HEK293 (cell line): ENCODE data around the gene PHKA2.
A peak's percentile ranks its signal among the peaks of the same experiment; 100 is the strongest.

Experiments
- GLIS1 ChIP-seq: fragments of 450-650 bp; formaldehyde crosslinking; IDR thresholded peaks from 2 replicates; pipeline ENCODE4 v1.5.1; 2016; ENCODE audit warnings: missing biosample characterization, missing genetic modification characterization
- IKZF3 ChIP-seq: fragments of 450-650 bp; IDR thresholded peaks from 2 replicates; pipeline ENCODE4 v1.5.0; 2018; ENCODE audit warnings: missing biosample characterization, mild to moderate bottlenecking, missing genetic modification characterization, moderate library complexity
- KLF10 ChIP-seq: fragments of 450-650 bp; IDR thresholded peaks from 2 replicates; pipeline ENCODE4 v1.5.1; 2018; ENCODE audit warnings: missing biosample characterization, mild to moderate bottlenecking, missing genetic modification characterization
- OVOL3 ChIP-seq: fragments of 450-650 bp; formaldehyde crosslinking; IDR thresholded peaks from 2 replicates; pipeline ENCODE4 v1.5.1; 2016; ENCODE audit warnings: missing biosample characterization, missing genetic modification characterization
- PRDM10 ChIP-seq: fragments of 450-650 bp; formaldehyde crosslinking; IDR thresholded peaks from 2 replicates; pipeline ENCODE4 v1.5.1; 2016; ENCODE audit warnings: missing biosample characterization, missing genetic modification characterization
- ZNF140 ChIP-seq: fragments of 450-650 bp; formaldehyde crosslinking; IDR thresholded peaks from 2 replicates; pipeline ENCODE4 v1.5.1; 2016; ENCODE audit warnings: missing biosample characterization, missing genetic modification characterization
- ZNF174 ChIP-seq: fragments of 450-650 bp; formaldehyde crosslinking; IDR thresholded peaks from 2 replicates; pipeline ENCODE4 v1.5.0; 2017; ENCODE audit warnings: missing biosample characterization, mild to moderate bottlenecking, missing genetic modification characterization
- ZNF175 ChIP-seq: fragments of 450-650 bp; formaldehyde crosslinking; IDR thresholded peaks from 2 replicates; pipeline ENCODE4 v1.5.1; 2016; ENCODE audit warnings: missing biosample characterization, missing genetic modification characterization
- ZNF19 ChIP-seq: fragments of 450-650 bp; formaldehyde crosslinking; IDR thresholded peaks from 2 replicates; pipeline ENCODE4; 2016; ENCODE audit warnings: missing biosample characterization, missing genetic modification characterization, low read depth
- ZNF214 ChIP-seq: fragments of 450-650 bp; formaldehyde crosslinking; IDR thresholded peaks from 2 replicates; pipeline ENCODE4 v1.5.1; 2017; ENCODE audit warnings: missing biosample characterization, mild to moderate bottlenecking, missing genetic modification characterization, borderline replicate concordance
- ZNF221 ChIP-seq: fragments of 450-650 bp; formaldehyde crosslinking; IDR thresholded peaks from 2 replicates; pipeline ENCODE4 v1.5.1; 2017; ENCODE audit warnings: missing biosample characterization, missing genetic modification characterization, borderline replicate concordance
- ZNF248 ChIP-seq: fragments of 450-650 bp; formaldehyde crosslinking; IDR thresholded peaks from 2 replicates; pipeline ENCODE4 v1.5.1; 2017; ENCODE audit warnings: missing biosample characterization, missing genetic modification characterization
- ZNF335 ChIP-seq: fragments of 450-650 bp; formaldehyde crosslinking; conservative IDR thresholded peaks from 2 replicates; pipeline ENCODE4 v1.5.1; 2016; ENCODE audit warnings: missing biosample characterization, missing genetic modification characterization
- ZNF514 ChIP-seq: fragments of 450-650 bp; formaldehyde crosslinking; IDR thresholded peaks from 2 replicates; pipeline ENCODE4 v1.5.1; 2016; ENCODE audit warnings: missing biosample characterization, missing genetic modification characterization
- ZNF544 ChIP-seq: fragments of 450-650 bp; formaldehyde crosslinking; IDR thresholded peaks from 2 replicates; pipeline ENCODE4 v1.5.0; 2017; ENCODE audit warnings: missing biosample characterization, missing genetic modification characterization
- ZNF561 ChIP-seq: fragments of 450-650 bp; IDR thresholded peaks from 2 replicates; pipeline ENCODE4 v1.5.1; 2018; ENCODE audit warnings: missing biosample characterization, missing genetic modification characterization, borderline replicate concordance
- ZNF707 ChIP-seq: fragments of 450-650 bp; formaldehyde crosslinking; IDR thresholded peaks from 2 replicates; pipeline ENCODE4 v1.5.1; 2016; ENCODE audit warnings: missing biosample characterization, missing genetic modification characterization
- ZNF768 ChIP-seq: fragments of 450-650 bp; formaldehyde crosslinking; IDR thresholded peaks from 2 replicates; pipeline ENCODE4 v1.5.1; 2018; ENCODE audit warnings: missing biosample characterization, mild to moderate bottlenecking, missing genetic modification characterization
- ZNF792 ChIP-seq: fragments of 450-650 bp; formaldehyde crosslinking; IDR thresholded peaks from 2 replicates; pipeline ENCODE4 v1.5.1; 2016; ENCODE audit warnings: missing biosample characterization, missing genetic modification characterization
- ZSCAN30 ChIP-seq: fragments of 450-650 bp; IDR thresholded peaks from 2 replicates; pipeline ENCODE4 v1.5.1; 2018; ENCODE audit warnings: missing biosample characterization, mild to moderate bottlenecking, missing genetic modification characterization, moderate library complexity
- TF ChIP-seq, protein P1 (sequence below): fragments of 450-650 bp; formaldehyde crosslinking; IDR thresholded peaks from 2 replicates; pipeline ENCODE4 v1.5.1; 2016; ENCODE audit warnings: missing biosample characterization, missing genetic modification characterization
- TF ChIP-seq, protein P2 (sequence below): IDR thresholded peaks from 2 replicates; pipeline ENCODE4 v1.6.1; 2011; ENCODE audit warnings: mild to moderate bottlenecking, low read depth, low read length, borderline replicate concordance
- TF ChIP-seq, protein P3 (sequence below): fragments of 450-650 bp; formaldehyde crosslinking; IDR thresholded peaks from 2 replicates; pipeline ENCODE4 v1.5.1; 2016; ENCODE audit warnings: missing biosample characterization, missing genetic modification characterization
- TF ChIP-seq, protein P4 (sequence below): fragments of 450-650 bp; formaldehyde crosslinking; IDR thresholded peaks from 2 replicates; pipeline ENCODE4 v1.5.1; 2016; ENCODE audit warnings: missing biosample characterization, missing genetic modification characterization
- TF ChIP-seq, protein P5 (sequence below): fragments of 450-650 bp; formaldehyde crosslinking; IDR thresholded peaks from 2 replicates; pipeline ENCODE4 v1.5.1; 2016; ENCODE audit warnings: missing biosample characterization, missing genetic modification characterization
- TF ChIP-seq, protein P6 (sequence below): fragments of 450-650 bp; formaldehyde crosslinking; IDR thresholded peaks from 2 replicates; pipeline ENCODE4 v1.5.1; 2017; ENCODE audit warnings: missing biosample characterization, mild to moderate bottlenecking, missing genetic modification characterization, moderate library complexity

The PHKA2 gene

GRCh38 chrX:18938710-18939109 is 45.2 kb downstream of the PHKA2 start (continued):
- TF ChIP-seq ZSCAN30 (tag by site-specific recombination) (peak; percentile 86; the same call in 1 of the 2 replicates), ZNF175 (tag by site-specific recombination) (no peak), GLIS1 (tag by site-specific recombination) (peak; percentile 57), ZNF514 (tag by site-specific recombination) (no peak), ZNF140 (tag by site-specific recombination) (no peak), ZNF248 (tag by site-specific recombination) (no peak), ZNF561 (tag by site-specific recombination) (peak; percentile 67; the same call in 1 of the 2 replicates), ZNF174 (0 out of 2 replicates have a peak, but pooled peaks have one; percentile 66), ZNF768 (tag by site-specific recombination) (no peak), KLF10 (tag by site-specific recombination) (peak; percentile 92), ZNF707 (tag by site-specific recombination) (no peak), ZNF19 (no peak), IKZF3 (tag by site-specific recombination) (peak; percentile 85), ZNF792 (tag by site-specific recombination) (no peak), OVOL3 (tag by site-specific recombination) (peak; percentile 74; the same call in 1 of the 2 replicates), ZNF335 (no peak), ZNF214 (tag by site-specific recombination) (no peak; the same call in 1 of the 2 replicates), ZNF221 (no peak), ZNF544 (tag by site-specific recombination) (no peak), PRDM10 (tag by site-specific recombination) (0 out of 2 replicates have a peak, but pooled peaks have one; percentile 37)
- TF ChIP-seq, protein P1, sequence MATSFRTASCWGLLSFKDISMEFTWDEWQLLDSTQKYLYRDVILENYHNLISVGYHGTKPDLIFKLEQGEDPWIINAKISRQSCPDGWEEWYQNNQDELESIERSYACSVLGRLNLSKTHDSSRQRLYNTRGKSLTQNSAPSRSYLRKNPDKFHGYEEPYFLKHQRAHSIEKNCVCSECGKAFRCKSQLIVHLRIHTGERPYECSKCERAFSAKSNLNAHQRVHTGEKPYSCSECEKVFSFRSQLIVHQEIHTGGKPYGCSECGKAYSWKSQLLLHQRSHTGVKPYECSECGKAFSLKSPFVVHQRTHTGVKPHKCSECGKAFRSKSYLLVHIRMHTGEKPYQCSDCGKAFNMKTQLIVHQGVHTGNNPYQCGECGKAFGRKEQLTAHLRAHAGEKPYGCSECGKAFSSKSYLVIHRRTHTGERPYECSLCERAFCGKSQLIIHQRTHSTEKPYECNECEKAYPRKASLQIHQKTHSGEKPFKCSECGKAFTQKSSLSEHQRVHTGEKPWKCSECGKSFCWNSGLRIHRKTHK (tag by site-specific recombination) = no peak
- TF ChIP-seq, protein P2, sequence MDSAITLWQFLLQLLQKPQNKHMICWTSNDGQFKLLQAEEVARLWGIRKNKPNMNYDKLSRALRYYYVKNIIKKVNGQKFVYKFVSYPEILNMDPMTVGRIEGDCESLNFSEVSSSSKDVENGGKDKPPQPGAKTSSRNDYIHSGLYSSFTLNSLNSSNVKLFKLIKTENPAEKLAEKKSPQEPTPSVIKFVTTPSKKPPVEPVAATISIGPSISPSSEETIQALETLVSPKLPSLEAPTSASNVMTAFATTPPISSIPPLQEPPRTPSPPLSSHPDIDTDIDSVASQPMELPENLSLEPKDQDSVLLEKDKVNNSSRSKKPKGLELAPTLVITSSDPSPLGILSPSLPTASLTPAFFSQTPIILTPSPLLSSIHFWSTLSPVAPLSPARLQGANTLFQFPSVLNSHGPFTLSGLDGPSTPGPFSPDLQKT = no peak
- TF ChIP-seq, protein P3, sequence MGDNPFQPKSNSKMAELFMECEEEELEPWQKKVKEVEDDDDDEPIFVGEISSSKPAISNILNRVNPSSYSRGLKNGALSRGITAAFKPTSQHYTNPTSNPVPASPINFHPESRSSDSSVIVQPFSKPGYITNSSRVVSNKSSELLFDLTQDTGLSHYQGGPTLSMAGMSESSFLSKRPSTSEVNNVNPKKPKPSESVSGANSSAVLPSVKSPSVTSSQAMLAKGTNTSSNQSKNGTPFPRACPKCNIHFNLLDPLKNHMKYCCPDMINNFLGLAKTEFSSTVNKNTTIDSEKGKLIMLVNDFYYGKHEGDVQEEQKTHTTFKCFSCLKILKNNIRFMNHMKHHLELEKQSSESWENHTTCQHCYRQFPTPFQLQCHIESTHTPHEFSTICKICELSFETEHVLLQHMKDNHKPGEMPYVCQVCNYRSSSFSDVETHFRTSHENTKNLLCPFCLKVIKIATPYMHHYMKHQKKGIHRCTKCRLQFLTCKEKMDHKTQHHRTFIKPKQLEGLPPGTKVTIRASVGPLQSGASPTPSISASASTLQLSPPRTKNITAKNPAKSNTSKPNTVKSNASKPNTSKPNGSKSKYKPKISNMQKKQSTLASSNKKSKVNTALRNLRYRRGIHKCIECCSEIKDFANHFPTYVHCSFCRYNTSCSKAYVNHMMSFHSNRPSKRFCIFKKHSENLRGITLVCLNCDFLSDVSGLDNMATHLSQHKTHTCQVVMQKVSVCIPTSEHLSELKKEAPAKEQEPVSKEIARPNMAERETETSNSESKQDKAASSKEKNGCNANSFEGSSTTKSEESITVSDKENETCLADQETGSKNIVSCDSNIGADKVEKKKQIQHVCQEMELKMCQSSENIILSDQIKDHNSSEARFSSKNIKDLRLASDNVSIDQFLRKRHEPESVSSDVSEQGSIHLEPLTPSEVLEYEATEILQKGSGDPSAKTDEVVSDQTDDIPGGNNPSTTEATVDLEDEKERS = no peak
- TF ChIP-seq, protein P4, sequence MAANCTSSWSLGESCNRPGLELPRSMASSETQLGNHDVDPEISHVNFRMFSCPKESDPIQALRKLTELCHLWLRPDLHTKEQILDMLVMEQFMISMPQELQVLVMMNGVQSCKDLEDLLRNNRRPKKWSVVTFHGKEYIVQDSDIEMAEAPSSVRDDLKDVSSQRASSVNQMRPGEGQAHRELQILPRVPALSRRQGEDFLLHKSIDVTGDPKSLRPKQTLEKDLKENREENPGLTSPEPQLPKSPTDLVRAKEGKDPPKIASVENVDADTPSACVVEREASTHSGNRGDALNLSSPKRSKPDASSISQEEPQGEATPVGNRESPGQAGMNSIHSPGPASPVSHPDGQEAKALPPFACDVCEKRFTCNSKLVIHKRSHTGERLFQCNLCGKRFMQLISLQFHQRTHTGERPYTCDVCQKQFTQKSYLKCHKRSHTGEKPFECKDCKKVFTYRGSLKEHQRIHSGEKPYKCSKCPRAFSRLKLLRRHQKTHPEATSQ = no peak
- TF ChIP-seq, protein P5, sequence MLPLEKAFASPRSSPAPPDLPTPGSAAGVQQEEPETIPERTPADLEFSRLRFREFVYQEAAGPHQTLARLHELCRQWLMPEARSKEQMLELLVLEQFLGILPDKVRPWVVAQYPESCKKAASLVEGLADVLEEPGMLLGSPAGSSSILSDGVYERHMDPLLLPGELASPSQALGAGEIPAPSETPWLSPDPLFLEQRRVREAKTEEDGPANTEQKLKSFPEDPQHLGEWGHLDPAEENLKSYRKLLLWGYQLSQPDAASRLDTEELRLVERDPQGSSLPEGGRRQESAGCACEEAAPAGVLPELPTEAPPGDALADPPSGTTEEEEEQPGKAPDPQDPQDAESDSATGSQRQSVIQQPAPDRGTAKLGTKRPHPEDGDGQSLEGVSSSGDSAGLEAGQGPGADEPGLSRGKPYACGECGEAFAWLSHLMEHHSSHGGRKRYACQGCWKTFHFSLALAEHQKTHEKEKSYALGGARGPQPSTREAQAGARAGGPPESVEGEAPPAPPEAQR (tag by site-specific recombination) = no peak
- TF ChIP-seq, protein P6, sequence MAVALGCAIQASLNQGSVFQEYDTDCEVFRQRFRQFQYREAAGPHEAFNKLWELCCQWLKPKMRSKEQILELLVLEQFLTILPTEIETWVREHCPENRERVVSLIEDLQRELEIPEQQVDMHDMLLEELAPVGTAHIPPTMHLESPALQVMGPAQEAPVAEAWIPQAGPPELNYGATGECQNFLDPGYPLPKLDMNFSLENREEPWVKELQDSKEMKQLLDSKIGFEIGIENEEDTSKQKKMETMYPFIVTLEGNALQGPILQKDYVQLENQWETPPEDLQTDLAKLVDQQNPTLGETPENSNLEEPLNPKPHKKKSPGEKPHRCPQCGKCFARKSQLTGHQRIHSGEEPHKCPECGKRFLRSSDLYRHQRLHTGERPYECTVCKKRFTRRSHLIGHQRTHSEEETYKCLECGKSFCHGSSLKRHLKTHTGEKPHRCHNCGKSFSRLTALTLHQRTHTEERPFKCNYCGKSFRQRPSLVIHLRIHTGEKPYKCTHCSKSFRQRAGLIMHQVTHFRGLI (tag by site-specific recombination) = no peak
